Upper lobe of right lung (tissue), 1 donor: ENCODE data around the gene ZNF213. TPM values are rescaled to one million over a fixed set of nuclear protein-coding genes. Genes with fewer than 3 reads are reported as not detected.

Source experiments
- ATAC-seq: fragments of 200-7000 bp; cut with Tn5 transposase; one replicate; pipeline ENCODE4 v1.9.1; 2020; ENCODE audit warnings: mild to moderate bottlenecking, moderate library complexity
- DNase-seq: peaks from one replicate; pipeline ENCODE4 v3.0.0-alpha.2; 2020
- H3K27ac ChIP-seq: fragments of 200-600 bp; one replicate; pipeline ENCODE4 v1.8.0; 2022
- H3K27me3 ChIP-seq: fragments of 200-600 bp; one replicate; pipeline ENCODE4 v1.8.0; 2022; ENCODE audit warnings: mild to moderate bottlenecking
- H3K36me3 ChIP-seq: fragments of 200-600 bp; one replicate; pipeline ENCODE4 v1.8.0; 2022
- H3K4me1 ChIP-seq: fragments of 200-600 bp; one replicate; pipeline ENCODE4 v1.8.0; 2022
- H3K4me3 ChIP-seq: fragments of 200-600 bp; one replicate; pipeline ENCODE4 v1.8.0; 2022; ENCODE audit warnings: mild to moderate bottlenecking
- H3K9me3 ChIP-seq: fragments of 200-600 bp; one replicate; pipeline ENCODE4 v1.8.0; 2022
- CTCF ChIP-seq: fragments of 200-600 bp; IDR thresholded peaks from one replicate; pipeline ENCODE4 v1.8.0; 2022; ENCODE audit warnings: antibody characterized with exemption
- intact Hi-C: fragments of 100-400 bp; cut with DNase I; formaldehyde crosslinking; loops from one replicate; pipeline ENCODE4 v1.11.0; 2022
- total RNA-seq: library from RNA; stranded (reverse); fragmentation: NEBNext Ultra II Directional; extraction: Animal tissue kit (Norgen Biotek cat#: 25700); gene quantifications from one replicate; pipeline ENCODE4 v1.2.1, GENCODE V29; 2021
- donor health status: DM: no; HTN: yes; CAD: no; lungs with severe emphysema.

The ZNF213 gene
- total RNA-seq, 1 donor from 2014 or later, result 9.1 TPM

GRCh38 chr16:3099732-3100499 lies 34.9 kb upstream of the ZNF213 start:
- DNase-seq (peak; percentile 97), ATAC-seq (peak; percentile 98)
- peaks cover 21% of the 10 kb centered on the region for H3K4me1 ChIP-seq
- no peak for TF ChIP-seq CTCF
- no peaks in the 10 kb centered on the region for H3K36me3 ChIP-seq
- no peaks in the 10 kb centered on the region for H3K9me3 ChIP-seq
- no peak overlapping the region for H3K27ac ChIP-seq
- H3K27me3 ChIP-seq, result no peaks in the 10 kb centered on the region
- intact Hi-C loops, result no loop called here
- peak overlapping the region; percentile 35 for H3K4me3 ChIP-seq

GRCh38 chr16:3101018-3101840 lies 33.6 kb upstream of the ZNF213 start:
- Histone ChIP-seq H3K4me1 (peaks cover 29% of the 10 kb centered on the region), H3K36me3 (no peaks in the 10 kb centered on the region), H3K9me3 (no peaks in the 10 kb centered on the region), H3K27ac (peak overlapping the region; percentile 79), H3K27me3 (no peaks in the 10 kb centered on the region), H3K4me3 (peak overlapping the region; percentile 17)
- DNase-seq (no peak), ATAC-seq (peak; percentile 11)
- TF ChIP-seq CTCF, result peak; percentile 52
- intact Hi-C loops, result no loop called here

- H3K9me3 ChIP-seq, result no peaks in the 10 kb centered on the region
- no peaks in the 10 kb centered on the region for H3K27me3 ChIP-seq
- peak overlapping the region; percentile 79 for H3K27ac ChIP-seq
- no peak for TF ChIP-seq CTCF
- no peaks in the 10 kb centered on the region for H3K36me3 ChIP-seq
- peaks cover 31% of the 10 kb centered on the region for H3K4me1 ChIP-seq
- no peak for DNase-seq
- intact Hi-C loops, result no loop called here
- no peak overlapping the region for H3K4me3 ChIP-seq
- ATAC-seq, result no peak
These were observed 32.9 kb upstream of the ZNF213 start for GRCh38 chr16:3101841-3102470.

GRCh38 chr16:3106205-3106928 lies 28.5 kb upstream of the ZNF213 start:
- H3K36me3 ChIP-seq, result no peaks in the 10 kb centered on the region
- no peak for TF ChIP-seq CTCF
- no peaks in the 10 kb centered on the region for H3K9me3 ChIP-seq
- peaks cover 18% of the 10 kb centered on the region for H3K4me1 ChIP-seq
- ATAC-seq (peak; percentile 99), DNase-seq (peak; percentile 96)
- H3K27ac ChIP-seq, result peak overlapping the region; percentile 95
- no peaks in the 10 kb centered on the region for H3K27me3 ChIP-seq
- H3K4me3 ChIP-seq, result peak overlapping the region; percentile 71
- intact Hi-C loops, result no loop called here
